Measurements from ENCODE around the gene POU3F3.
A peak's percentile ranks its signal among the peaks of the same experiment; 100 is the strongest.

Gene POU3F3

GRCh38 chr2:104853534-104854497, at the start of gene POU3F3:
TSS of gene POU3F3 (plus strand) at chr2:104854115. CDS start at chr2:104855511, 1,396 bp downstream.
- DNase-seq (ENCODE audit: low spot score) = peak; percentile 87

GRCh38 chr2:104804148-104804890, 49.6 kb upstream of the POU3F3 start:
- no peak for DNase-seq (ENCODE audit: low spot score)

GRCh38 chr2:104812286-104812685, 41.6 kb upstream of the POU3F3 start:
- no peak for DNase-seq (ENCODE audit: low spot score)

GRCh38 chr2:104816143-104816542, 37.8 kb upstream of the POU3F3 start:
- DNase-seq (ENCODE audit: low spot score) = no peak

GRCh38 chr2:104818264-104818663, 35.7 kb upstream of the POU3F3 start:
- DNase-seq (ENCODE audit: low spot score) = no peak

- no peak for DNase-seq (ENCODE audit: low spot score)
These were observed 33.8 kb upstream of the POU3F3 start for GRCh38 chr2:104820126-104820525.

GRCh38 chr2:104825124-104825865, 28.6 kb upstream of the POU3F3 start:
- no peak for DNase-seq (ENCODE audit: low spot score)

GRCh38 chr2:104826016-104826415, 27.9 kb upstream of the POU3F3 start:
- no peak for DNase-seq (ENCODE audit: low spot score)

GRCh38 chr2:104831742-104832141, 22.2 kb upstream of the POU3F3 start:
- DNase-seq (ENCODE audit: low spot score) = no peak

- no peak for DNase-seq (ENCODE audit: low spot score)
These were observed 19.3 kb upstream of the POU3F3 start for GRCh38 chr2:104834431-104835153.

- no peak for DNase-seq (ENCODE audit: low spot score)
These were observed 17.6 kb upstream of the POU3F3 start for GRCh38 chr2:104836265-104836664.

- no peak for DNase-seq (ENCODE audit: low spot score)
These were observed 17.1 kb upstream of the POU3F3 start for GRCh38 chr2:104836841-104837240.

GRCh38 chr2:104840156-104840555, 13.8 kb upstream of the POU3F3 start:
- DNase-seq (ENCODE audit: low spot score) = no peak

- DNase-seq (ENCODE audit: low spot score) = no peak
These were observed 12.9 kb upstream of the POU3F3 start for GRCh38 chr2:104840893-104841585.

GRCh38 chr2:104841744-104842143, 12.2 kb upstream of the POU3F3 start:
- DNase-seq (ENCODE audit: low spot score) = no peak

- DNase-seq (ENCODE audit: low spot score) = no peak
These were observed 8.9 kb upstream of the POU3F3 start for GRCh38 chr2:104844807-104845551.

GRCh38 chr2:104845552-104845931, 8.4 kb upstream of the POU3F3 start:
- no peak for DNase-seq (ENCODE audit: low spot score)

GRCh38 chr2:104845946-104846785, 7.7 kb upstream of the POU3F3 start:
- no peak for DNase-seq (ENCODE audit: low spot score)
